K562 (cell line): ENCODE data around the gene PHF12. TPM values are rescaled to one million over a fixed set of nuclear protein-coding genes. Genes with fewer than 3 reads are reported as not detected.

ENCODE experiments used
- CAMTA2 ChIP-seq: fragments of 250-450 bp; sonication (Bioruptor Pico); conservative IDR thresholded peaks from 2 replicates; pipeline ENCODE4 v1.5.1; 2022
- CBX3 ChIP-seq, 2 experiments: IDR thresholded peaks; 1 replicate in 1 of 2; 2 replicates in 1 of 2; pipeline ENCODE4 v1.6.1; 2012; ENCODE audit warnings: inconsistent platforms in 2 of 2, low read length in 2 of 2, borderline replicate concordance in 1 of 2, control low read depth in 1 of 2
- CBX8 ChIP-seq: fragments of 200-600 bp; sonication (generic); IDR thresholded peaks from 2 replicates; pipeline ENCODE4 v1.6.1; 2012; ENCODE audit warnings: borderline replicate concordance, mixed run types, low read depth, mild to moderate bottlenecking, moderate library complexity, mixed read lengths, low read length, control low read depth, inconsistent platforms; ENCODE audit not compliant: poor library complexity, severe bottlenecking; ENCODE audit errors: extremely low read depth
- FOS ChIP-seq: IDR thresholded peaks from 3 replicates; pipeline ENCODE4 v1.6.1; 2011; ENCODE audit not compliant: insufficient read length; ENCODE audit errors: extremely low read depth
- KLF16 ChIP-seq: IDR thresholded peaks from 2 replicates; pipeline ENCODE4 v1.6.1; 2016; ENCODE audit warnings: antibody characterized with exemption
- MEF2D ChIP-seq: conservative IDR thresholded peaks from 2 replicates; pipeline ENCODE4 v1.6.1; 2016; ENCODE audit warnings: low read depth, missing genetic modification characterization, missing compliant biosample characterization
- OTX1 ChIP-seq: fragments of 450-650 bp; formaldehyde crosslinking; IDR thresholded peaks from 2 replicates; pipeline ENCODE4 v1.4.0; 2022; ENCODE audit warnings: mild to moderate bottlenecking
- PTBP1 ChIP-seq: fragments of 200-400 bp; formaldehyde crosslinking; IDR thresholded peaks from 2 replicates; pipeline ENCODE4 v1.6.1; 2017; ENCODE audit warnings: low read depth, low read length
- SMARCE1 ChIP-seq: fragments of 450-650 bp; IDR thresholded peaks from 2 replicates; pipeline ENCODE4 v1.7.1; 2016; ENCODE audit warnings: mild to moderate bottlenecking
- TEAD2 ChIP-seq: fragments of 450-650 bp; IDR thresholded peaks from 2 replicates; pipeline ENCODE4 v1.6.1; 2016; ENCODE audit warnings: missing genetic modification characterization, control low read depth, missing compliant biosample characterization
- XRCC4 ChIP-seq: IDR thresholded peaks from one replicate; pipeline ENCODE4 v1.6.1; 2011; ENCODE audit not compliant: insufficient read depth, insufficient read length; ENCODE audit errors: extremely low read depth
- polyA plus RNA-seq, 8 experiments: library from polyadenylated mRNA; depleted of rRNA in 4 of 8; stranded (reverse) in 5 of 8; unstranded in 3 of 8; fragments of >200 nt; fragmentation: Nextera tagmentation in 2 of 8; fragmentation: Illumina TruSeq in 1 of 8; extraction: Ambion mirVana in 2 of 8; extraction: Trizol in 1 of 8; gene quantifications; 2 replicates each; pipeline versions ENCODE4 v1.2.1 to v1.2.3, GENCODE V29; 2011 to 2014; ENCODE audit warnings: inconsistent platforms in 1 of 8, missing spikeins in 1 of 8
- total RNA-seq, 7 experiments: library from RNA; depleted of rRNA in 6 of 7; stranded (reverse); fragments of >200 nt in 6 of 7; fragmentation: Illumina TruSeq in 2 of 7; extraction: Trizol in 2 of 7; gene quantifications; 2 replicates each; pipeline versions ENCODE4 v1.2.1 to v1.2.3, GENCODE V29; 2011 to 2021; ENCODE audit warnings: low replicate concordance in 1 of 7
- TF ChIP-seq, protein P1 (sequence below): IDR thresholded peaks from 3 replicates; pipeline ENCODE4 v1.6.1; 2011; ENCODE audit warnings: borderline replicate concordance, mild to moderate bottlenecking; ENCODE audit not compliant: insufficient read length, insufficient read depth
- TF ChIP-seq, protein P2 (sequence below): sonication (generic); formaldehyde crosslinking; IDR thresholded peaks from 2 replicates; pipeline ENCODE4 v1.8.0; 2022; ENCODE audit warnings: mild to moderate bottlenecking, low read depth, missing genetic modification reagents
- TF ChIP-seq, protein P3 (sequence below): fragments of 250-450 bp; sonication (Bioruptor Pico); IDR thresholded peaks from 2 replicates; pipeline ENCODE4 v1.5.0; 2021; ENCODE audit warnings: mild to moderate bottlenecking, moderate library complexity
- TF ChIP-seq, protein P4 (sequence below): fragments of 250-450 bp; sonication (Bioruptor Pico); IDR thresholded peaks from 2 replicates; pipeline ENCODE4 v1.4.0; 2020

Gene PHF12
- total and polyA plus RNA-seq, 9 of the 15 experiments (the other 6 are each of a cell fraction or from before 2014, with no cell fraction given), result 0.82 to 31.3 (median 13.5) TPM

DNA sequence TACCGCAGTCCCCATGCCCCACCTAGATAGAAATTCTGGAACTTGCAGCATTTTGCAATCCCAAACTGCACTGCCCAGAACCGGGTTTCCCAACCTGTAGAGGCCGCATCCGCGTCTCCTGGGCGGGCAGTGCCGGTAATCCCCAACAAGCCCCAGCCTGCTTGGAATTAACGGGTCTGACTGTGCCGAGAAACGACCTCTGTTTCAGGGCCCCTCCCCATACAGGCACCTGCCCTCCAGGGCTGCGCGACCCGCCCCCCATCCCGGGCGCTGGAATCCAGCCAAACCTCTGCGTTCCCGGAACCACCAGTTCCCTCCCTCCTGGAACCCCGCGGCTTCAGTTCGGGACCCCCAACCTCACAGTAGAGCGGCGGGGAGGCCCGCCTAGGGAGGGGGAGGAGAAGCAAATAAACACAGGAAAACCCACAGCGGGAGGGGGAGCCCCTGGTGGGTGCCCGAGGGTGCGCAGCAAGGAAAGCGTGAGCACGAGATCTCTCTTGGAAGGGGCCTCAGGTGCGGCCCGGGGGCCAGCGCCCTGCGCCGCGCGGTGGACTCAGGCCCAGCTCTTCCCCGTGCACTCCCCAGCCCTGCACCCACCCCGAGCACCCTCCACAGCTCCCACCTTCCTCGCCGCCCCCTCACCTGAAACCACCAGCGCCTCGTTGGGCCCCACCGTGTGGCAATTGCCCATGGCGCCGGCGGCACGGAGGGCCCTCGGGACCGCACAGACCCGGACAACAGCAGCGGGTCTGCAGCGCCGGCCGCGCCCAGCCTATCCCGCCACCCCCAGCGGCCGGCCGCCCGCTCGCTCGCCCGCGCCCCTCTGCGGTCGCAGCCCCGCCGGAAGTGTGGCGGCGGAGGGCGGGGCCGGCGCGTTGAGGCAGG lies 54.2 kb downstream of the PHF12 start, which contains the start of gene FLOT2 (continued):
- TF ChIP-seq CBX8, result no peak
- peak; percentile 62; the same call in 1 of the 2 replicates for TF ChIP-seq SMARCE1
- peak; percentile 91; the same call in 1 of the 2 replicates for TF ChIP-seq CAMTA2 (CRISPR knock-in tag)
- TF ChIP-seq OTX1, result peak; percentile 94
- TF ChIP-seq KLF16, result 0 out of 2 replicates have a peak, but pooled peaks have one; percentile 10
- no peak for TF ChIP-seq FOS
- TF ChIP-seq PTBP1, result no peak
- TF ChIP-seq MEF2D (tag), result no peak
- TF ChIP-seq, protein P1, sequence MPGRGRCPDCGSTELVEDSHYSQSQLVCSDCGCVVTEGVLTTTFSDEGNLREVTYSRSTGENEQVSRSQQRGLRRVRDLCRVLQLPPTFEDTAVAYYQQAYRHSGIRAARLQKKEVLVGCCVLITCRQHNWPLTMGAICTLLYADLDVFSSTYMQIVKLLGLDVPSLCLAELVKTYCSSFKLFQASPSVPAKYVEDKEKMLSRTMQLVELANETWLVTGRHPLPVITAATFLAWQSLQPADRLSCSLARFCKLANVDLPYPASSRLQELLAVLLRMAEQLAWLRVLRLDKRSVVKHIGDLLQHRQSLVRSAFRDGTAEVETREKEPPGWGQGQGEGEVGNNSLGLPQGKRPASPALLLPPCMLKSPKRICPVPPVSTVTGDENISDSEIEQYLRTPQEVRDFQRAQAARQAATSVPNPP, result no peak
- no peak for TF ChIP-seq TEAD2 (tag)
- TF ChIP-seq CBX3 (IDR thresholded peaks at IDR 0.05; ENCODE audit: borderline replicate concordance in 1 of 2, low read length in 2 of 2), result no peak
- no peak for TF ChIP-seq XRCC4
- TF ChIP-seq, protein P2, sequence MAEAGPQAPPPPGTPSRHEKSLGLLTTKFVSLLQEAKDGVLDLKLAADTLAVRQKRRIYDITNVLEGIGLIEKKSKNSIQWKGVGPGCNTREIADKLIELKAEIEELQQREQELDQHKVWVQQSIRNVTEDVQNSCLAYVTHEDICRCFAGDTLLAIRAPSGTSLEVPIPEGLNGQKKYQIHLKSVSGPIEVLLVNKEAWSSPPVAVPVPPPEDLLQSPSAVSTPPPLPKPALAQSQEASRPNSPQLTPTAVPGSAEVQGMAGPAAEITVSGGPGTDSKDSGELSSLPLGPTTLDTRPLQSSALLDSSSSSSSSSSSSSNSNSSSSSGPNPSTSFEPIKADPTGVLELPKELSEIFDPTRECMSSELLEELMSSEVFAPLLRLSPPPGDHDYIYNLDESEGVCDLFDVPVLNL (CRISPR knock-in tag), result no peak
- TF ChIP-seq, protein P3, sequence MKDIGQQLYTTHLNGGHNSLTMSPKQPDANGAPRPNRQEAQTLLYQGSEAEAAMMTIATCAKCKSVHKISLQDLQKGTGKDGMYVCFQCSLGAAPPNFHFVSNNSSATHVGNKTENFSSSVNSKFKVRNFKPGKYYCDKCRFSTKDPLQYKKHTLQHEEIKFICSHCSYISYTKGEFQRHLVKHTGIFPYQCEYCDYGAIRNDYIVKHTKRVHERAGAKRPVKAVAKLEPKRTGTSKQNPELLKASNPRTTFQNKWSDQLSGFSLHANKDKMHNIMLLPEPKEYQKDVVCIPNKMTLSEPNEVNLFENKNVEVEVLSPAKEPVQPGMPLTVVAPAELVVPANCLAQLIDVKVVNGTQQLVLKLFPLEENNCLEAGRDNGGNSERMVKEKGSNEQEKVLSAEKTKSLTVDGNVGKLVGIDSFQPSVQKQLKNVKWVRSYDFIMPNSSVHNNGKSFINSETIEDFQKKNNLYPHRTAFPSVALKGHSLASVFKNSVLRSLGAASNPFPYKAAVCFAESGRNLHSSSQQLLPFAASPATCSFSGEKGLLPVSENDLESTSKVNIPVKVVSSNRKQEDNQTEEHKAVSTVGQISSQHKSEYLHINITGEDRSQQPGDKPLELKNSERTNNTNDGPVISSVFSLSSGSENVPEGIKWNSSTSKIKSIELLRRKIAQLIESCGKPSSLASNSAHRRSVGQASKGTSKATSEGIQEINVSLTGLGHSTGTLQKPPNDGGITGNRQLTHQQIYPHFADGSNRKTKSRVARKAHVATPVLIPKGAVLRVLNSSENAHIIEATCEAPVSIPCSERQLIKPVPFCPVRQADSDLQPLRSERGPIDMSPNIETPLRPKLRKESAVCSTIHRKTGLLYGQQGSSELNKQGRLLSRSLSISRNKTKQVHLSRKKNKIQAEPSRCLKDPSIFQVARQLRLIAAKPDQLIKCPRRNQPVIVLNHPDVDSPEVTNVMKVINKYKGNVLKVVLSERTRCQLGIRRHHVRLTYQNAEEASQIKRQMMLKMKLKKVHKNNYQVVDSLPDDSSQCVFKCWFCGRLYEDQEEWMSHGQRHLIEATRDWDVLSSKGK, result no peak
- TF ChIP-seq, protein P4, sequence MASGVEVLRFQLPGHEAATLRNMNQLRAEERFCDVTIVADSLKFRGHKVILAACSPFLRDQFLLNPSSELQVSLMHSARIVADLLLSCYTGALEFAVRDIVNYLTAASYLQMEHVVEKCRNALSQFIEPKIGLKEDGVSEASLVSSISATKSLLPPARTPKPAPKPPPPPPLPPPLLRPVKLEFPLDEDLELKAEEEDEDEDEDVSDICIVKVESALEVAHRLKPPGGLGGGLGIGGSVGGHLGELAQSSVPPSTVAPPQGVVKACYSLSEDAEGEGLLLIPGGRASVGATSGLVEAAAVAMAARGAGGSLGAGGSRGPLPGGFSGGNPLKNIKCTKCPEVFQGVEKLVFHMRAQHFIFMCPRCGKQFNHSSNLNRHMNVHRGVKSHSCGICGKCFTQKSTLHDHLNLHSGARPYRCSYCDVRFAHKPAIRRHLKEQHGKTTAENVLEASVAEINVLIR (CRISPR knock-in tag), result no peak; the same call in 1 of the 2 replicates
